T-helper 1 cell (primary cell): Measurements from ENCODE around the gene BATF3.

Experiments used
- DNase-seq, 5 donors: peaks; one replicate each; pipeline ENCODE4 v3.0.0-alpha.2; 2012 to 2020

BATF3 gene

DNA sequence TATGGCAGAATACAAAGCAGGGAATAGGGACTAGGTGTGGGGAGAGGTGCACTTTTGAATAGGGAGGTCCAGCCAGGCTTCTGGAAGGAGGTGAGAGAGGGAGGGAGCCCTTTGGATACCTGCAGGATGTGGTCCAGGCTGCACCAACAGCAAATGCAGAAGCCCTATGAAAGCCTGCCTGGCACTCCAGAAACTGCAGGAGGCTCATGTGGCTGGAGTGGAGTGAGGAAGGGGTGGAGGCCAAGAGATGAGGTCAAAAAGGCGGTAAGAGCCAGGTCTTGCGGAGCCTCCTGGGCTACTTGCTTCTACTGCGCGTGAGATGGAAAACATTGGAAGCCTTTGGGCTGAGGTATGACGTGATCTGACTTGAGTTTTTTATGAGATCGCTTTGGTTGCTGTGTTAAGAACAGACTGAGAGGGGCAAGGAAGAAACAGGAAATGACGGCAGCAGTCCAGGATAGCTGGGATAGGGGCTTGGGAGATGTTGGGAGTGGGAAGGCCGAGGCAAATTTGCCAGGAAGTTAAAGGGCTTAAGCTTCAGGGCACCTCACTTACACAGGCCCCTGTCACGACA is 4.4 kb upstream of the BATF3 start:
- no peak for DNase-seq

DNA sequence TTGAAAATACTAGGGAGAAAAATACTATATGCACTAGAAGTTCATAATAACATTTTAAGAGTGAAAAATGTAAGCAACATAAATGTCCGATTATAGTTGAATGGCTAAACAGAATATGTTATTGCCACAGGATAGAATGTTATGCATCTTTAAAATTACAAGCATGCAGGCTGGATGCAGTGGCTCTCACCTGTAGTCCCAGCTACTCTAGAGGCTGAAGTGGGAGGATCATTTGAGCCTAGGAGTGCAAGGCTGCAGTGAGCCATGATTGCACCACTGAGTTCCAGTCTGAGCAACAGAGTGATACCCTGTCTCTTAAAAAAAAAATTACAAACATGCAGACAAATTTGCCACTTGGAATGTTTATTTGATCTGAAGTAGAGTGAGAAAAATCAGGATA is 3.0 kb upstream of the BATF3 start:
- no peak for DNase-seq

DNA sequence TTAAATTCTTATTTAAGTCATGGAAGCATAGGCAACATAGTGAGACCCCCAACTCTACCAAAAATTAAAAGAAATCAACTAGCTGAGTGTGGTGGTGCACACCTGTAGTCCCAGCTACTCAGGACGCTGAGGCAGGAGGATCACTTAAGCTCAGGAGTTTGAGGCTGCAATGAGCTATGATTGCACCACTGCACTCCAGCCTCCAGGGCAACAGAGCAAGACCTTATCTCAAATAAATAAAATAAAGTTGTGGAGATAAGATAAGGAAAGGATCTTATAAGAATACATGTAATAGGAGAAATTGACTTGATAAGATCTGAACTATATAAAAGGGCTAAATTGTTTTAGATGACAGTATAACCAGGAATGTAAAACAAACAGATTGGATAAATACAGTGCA is 2.3 kb upstream of the BATF3 start:
- no peak for DNase-seq

DNA sequence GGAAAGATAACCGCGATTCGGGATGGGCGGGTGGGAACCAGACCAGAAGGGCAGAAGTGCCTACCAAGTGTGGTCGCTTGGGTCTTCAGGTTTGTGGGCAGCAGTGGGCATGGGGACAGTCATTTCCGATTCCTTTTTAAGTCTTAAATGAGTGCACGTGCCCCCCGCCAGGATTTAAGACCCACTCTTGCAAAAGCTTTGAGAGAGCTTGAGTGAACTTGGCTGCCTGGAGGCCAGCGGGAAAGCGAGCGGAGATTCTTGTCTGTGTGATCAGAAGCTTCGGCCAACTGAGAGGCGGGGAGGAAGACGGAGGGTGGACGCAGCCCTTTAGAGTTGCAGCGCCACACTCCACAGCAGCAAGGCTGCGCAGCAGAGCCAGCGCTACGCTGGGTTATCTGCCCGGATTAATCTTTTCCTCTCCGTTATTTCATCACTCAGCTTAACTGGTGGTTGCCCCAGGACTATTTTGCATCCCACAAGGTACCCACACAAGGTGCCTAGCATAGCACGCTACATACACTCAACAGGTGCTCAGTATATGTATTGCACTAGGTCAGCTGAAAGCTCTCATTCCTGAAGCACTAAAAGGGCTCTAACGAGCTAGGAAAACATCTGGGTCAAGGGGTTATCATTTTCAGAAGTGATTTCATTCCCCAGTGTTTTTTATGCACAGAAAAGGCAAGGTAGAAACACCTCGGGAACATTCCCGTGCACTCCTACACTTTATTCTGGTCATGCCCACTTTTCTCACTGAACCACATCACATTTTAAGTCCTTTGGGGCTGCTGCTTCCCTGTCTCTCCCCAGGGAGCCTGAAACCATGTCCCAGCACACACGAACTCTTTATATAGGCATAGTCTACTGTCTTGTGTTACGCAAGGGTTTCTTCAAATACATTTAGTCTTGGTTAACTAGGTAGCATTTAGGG is 1.5 kb upstream of the BATF3 start:
- DNase-seq: peak in 3 of 5 donors; percentile 3 to 47 (median 3)

DNA sequence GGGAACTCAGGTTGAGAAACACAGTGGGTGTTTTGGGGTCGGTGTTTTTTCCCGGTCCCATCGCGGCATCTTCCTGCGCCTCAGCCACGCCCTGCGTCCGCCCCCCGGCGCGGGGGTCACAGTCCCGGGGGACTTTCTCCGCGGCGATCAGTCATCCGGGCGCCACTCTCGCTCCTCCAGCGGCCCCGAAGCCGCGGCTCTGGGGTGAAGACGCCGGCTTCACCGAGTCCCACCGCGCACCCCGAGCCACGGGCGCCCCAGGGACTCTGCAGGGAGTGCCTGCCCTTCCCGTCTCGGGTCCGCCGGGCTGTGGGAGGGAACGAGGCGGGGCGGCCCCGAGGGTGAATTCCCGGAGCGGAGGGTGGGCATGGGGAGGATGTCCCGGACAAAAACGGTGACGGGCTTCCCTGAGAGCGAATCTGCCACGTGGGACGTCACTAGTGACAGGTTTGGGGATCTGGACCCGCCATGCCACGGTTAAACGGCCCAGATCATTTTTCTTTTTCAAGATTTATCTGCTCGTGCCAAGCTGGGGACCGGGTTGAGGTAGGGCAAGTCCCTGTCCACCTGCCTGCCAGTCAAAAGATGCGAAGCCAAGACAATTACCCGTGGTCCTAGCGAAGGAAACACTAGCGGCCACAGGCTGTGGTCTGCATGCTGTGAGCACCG is 717 bp upstream of the BATF3 start:
- DNase-seq: peak; percentile 32 to 57 (median 51)

DNA sequence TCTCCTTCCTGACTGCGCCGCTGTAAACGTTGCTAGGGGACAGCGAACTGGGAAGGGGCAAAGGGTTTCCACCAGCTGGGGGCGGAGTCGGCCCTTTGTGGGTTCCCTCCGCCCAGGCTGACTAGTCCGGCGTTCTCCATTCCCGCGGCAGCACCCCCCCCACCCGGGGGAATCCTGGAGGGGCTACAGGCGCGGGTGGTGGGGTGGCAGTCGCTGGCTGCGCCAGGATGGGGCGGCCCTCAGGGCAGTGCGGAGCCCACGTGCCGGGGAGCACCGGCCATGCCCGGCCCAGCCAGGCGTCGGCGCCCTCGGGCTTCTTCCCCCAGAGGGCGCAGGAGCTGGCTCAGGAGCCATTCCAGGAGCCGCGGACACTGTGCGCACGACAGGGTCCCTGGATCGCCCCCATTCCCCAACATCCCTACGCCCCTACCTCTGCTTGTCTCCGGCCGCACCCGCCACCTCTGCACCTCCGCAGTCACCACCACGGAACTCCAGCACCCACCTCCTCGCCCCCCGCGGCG is 476 bp downstream of the BATF3 start:
- DNase-seq: peak; percentile 16 to 75 (median 32)

DNA sequence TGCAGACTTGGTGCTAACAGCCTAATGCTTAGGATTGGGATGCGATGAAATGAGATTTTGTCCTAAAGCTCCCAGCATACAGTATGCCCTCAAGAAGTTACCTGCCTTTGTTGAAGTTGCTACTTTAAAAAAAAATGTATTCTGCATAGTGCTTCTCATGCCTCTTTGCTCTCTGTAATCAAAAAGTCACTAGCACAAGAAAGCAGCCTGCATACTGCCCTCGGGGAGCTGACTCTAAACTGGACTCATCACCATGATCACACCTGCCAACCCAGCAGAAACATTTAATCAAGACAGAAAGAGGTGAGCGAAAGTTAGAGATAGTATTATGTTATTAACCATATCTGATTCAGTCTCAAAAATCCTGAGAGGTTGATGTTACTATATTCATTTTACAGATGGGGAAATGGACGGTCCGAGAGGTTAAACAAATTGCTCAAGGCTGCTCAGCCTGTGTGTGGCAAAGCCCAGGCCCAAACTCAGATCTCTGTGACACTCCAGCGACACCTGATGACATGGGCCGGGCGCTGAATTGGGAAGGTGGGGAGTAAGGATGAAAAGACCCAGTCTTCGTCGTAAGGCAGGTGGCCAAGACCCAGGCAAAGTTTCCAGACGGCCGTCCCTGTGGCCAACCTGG is 1.1 kb downstream of the BATF3 start:
- DNase-seq: no peak

DNA sequence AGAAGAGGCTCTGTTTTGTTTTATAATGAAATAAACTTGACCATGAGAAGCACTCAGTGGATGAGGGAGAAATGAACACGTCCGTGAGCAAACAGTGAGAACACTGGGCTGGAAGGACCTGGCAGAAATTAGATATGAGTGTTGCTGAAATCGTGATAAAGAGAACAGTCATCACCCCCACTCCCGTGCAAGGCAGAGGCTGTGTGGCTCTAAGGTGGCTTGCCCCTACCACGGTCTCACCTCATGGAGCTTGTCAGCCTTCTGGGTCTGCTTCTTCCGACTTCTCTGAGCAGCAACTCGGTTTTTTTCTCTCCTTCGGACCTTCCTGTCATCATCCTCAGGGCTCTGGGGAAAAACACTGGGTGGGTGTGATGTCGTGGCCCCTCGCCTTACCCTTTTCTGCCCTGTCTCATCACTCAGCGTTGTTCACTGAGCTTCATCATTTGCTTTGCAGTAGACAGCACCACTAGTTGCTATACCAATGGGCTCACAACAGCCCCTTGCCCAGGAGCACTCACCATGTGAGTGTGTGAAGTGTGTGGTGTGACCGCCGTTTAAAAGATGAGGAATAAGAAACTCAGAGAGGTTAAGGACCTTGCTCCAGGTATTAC is 2.8 kb downstream of the BATF3 start:
- no peak for DNase-seq

DNA sequence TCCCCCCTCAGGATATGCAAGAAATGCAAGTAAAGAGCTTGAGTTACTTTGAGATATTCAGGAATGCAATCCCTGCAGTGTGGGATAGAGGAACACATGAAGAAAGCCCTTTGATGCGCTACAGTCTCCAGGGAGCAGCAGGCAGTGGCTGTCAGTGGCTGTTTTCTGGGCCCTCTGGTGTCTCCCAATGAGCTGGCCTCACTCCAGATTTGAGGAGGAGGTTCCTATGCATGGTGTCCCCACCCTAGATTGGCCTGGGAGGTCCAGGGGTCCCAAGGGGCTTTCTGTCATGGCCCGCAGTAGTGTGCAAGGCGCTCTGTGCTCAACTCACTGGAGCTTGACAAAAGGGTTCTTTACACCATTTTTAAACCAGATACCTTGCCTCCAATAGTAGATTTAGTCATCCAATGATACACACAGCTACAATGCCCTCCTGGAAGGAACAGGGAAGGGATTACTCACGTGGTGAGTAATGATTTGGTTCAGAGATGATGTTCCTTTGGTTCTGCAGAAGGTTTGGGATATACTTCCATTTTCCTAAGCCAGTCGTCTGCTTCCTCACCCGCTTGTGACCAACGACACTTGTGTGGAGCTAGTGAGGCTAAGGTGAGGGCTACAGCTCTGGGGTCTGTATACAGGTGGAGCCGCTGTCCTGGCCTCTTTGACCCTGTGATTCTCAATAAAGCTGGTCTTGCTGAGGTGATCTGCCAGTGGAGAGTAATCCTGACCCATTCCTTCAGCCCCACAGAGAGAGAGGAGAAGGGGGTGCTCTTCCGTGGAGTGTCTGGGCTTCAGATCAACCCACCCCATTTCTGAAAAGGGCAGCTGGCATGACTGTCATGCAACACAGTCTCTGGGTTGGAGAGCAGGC is 6.6 kb downstream of the BATF3 start:
- DNase-seq: no peak

DNA sequence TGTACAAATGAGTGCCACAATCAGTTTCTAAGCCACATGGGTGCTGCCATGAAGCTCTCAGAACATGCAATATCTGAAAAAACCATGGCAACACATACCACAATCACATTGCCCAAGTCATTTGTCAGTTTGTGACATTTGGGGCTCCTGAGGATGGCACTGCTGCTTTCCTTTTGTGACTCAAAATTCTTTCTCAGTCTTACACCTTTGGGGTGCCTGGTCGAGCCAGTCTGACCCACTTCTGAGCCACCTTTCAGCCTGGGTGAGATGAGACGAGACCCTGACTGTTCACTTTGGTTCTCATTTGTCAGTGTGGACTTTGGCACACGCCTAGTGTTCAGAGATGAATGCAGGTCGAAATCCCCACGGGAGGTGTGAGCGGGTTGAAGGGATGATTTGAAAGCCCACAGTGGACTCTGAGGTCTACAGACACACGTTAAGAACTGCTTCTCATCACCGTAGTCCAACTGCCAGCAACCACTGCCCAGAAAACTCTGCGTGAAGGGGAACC is 8.0 kb downstream of the BATF3 start:
- DNase-seq: peak in 1 of 5 donors; percentile 87

DNA sequence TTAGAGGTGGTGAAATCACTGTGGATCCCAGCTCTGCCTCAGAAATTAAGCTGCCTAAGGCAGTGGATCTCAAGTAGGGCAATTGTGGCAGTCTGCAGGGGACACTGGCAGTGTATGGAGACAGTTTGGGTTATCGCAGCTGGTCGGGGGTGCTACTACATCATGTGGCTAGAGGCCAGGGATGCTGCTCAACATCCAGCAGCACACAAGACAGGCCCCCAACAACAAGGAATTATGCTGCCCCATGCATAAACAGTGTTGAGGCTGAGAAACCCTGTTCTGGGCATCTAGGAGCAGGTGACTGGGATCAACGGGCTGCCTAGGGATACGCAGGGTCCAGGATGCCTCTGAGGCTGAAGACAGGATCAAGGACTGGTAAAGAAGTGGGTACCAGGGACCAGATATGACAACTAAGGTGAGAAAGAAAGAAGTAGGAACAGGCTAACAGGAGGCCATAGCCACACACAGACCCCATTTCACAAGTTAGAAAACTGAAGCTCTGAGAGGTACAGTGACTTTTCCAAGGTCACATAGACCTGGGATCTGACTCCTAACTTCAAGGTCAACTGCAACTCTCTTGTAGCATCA is 8.7 kb downstream of the BATF3 start:
- DNase-seq: no peak

DNA sequence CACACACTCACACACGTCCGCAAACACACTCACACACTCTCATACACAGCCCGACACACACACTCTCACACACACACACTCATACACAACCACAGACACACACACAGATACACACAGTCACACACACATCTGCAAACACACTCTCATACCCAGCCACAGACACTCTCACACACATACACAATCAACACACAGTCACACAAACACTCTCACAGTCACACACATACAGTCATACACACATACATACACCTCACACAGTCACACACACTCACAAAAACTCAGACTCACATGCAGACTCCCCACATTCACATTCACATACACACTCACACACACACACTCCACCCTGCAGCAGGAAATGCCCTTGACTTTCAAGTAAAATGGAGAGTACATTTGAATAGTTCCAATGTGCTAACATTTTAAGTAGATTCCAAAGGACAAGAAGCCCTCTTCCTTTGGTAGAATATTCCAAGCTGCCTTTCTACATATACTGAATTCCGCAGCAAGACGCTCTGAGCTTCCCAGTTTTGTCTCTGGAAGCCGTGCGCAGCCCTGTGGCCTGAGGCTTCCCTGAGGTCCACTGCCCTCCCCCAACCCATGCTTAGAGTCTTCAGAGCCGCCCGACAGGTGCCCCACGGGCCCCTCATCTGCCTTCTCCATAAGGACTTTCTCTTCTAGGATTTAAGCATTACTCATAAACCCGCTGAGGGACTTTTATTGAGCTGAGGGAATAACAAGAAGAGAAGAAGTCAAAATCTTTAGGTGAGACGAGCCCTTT is 9.7 kb downstream of the BATF3 start:
- no peak for DNase-seq

DNA sequence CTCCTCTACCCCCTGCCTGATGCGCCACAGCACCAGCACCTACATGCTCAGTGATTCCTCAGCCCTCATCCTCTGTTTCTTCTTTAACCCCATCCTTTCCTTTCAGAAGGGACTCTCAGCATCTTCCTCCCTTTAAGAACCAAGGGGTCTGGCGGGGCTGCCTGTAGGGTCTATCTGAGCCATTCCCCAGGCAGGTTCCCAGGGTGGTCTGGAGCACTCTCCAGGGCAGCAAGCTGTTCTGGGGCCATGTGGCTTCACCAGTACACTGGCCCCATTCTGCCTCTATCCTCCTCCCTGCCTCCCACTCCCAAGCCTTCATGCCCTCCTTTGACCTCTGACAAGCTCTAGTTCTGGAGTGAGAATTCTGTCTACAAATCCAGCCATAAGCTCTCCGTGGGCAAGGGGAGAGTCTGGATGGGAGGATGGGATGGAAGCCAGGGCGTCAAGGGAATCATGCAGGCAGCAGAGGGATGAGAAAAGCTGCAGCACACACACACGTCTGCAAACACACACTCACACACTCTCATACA is 10.4 kb downstream of the BATF3 start:
- DNase-seq: no peak

DNA sequence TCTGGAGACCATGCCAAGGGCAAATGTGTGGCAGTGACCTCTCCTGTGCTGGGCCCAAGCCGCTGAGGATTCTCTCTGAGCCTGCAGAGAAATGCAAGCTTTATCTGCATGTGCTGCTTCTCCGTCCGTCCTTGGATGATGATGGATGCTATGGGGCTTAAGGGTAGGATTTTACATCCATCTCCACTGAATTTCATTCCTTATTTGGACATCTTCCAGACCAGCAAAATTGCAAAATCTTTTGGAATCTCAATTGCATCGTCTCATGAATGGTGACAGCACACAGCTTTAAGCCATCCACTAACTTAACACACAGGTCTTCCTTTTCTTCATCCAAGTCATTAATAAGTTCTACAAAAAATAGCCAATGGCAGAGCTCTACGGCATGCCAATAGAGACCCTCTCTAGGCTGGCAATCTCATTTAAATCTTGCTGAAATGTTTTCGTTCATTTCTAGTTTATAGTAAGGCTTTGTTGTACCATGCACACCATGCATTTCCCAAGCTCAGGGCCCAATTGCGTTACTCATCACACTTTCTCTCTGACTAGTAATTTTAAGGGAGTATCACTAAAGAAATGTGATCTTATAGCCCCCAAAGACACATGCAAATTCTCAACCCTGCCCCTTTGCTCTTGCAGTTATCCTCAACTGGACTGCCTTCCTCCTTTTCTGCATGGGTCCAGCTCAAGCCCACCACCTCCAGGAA is 11.1 kb downstream of the BATF3 start:
- no peak for DNase-seq

DNA sequence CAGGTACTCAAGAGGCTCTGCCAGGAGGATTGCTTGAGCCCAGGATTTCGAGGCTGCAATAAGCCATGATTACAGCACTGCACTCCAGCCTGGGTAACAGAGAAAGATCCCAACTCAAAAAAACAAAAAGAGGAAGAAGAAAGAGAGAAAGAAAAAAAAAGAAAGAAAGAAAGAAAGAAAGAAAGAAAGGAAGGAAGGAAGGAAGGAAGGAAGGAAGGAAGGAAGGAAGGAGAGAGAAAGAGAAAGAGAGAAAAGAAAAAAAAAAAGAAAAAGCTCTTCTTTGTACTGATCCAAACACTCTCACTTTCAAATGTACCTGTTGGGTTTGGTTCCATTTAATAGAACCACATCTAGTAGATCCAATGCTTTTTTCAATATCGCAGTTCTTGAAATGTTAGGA is 11.8 kb downstream of the BATF3 start:
- no peak for DNase-seq

DNA sequence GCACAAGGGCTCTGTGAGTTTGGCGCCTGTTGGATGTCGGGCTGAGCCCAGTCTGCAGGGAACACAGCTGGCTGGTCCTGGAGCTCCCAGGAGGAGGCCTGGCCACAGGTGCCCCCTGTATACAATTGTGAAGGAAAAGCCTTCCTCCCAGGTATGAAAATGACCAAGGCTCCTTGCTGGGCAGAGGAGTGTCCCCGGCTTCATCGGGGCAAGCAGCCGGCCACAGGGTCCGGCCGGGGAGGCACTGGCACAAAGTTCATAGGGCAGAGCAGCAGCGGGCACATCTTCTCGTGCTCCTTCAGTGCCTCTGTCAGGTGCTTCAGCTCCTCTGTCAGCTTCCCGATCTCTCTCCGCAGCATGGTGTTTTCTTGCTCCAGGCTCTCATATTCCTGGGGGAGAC is 13.0 kb downstream of the BATF3 start:
- no peak for DNase-seq

DNA sequence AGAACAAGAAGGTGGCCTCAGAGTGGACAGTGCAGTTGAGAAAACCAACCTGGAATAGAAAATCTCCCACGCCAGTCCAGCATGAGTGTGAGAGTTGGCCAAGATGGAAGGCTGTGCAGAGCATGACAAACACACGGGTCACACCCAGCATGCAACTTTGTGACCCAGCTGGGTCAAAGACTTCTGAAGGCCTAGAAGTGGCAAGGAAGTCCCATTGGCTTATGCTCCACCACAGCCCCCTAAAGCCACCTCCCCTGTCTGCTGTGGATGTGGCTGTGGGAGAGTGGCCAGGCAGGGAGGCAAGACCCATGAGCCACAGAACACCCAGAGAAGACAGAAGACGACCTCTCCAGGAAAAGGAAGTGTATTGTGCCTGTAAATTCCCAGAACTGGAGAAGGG is 13.6 kb downstream of the BATF3 start:
- DNase-seq: no peak

DNA sequence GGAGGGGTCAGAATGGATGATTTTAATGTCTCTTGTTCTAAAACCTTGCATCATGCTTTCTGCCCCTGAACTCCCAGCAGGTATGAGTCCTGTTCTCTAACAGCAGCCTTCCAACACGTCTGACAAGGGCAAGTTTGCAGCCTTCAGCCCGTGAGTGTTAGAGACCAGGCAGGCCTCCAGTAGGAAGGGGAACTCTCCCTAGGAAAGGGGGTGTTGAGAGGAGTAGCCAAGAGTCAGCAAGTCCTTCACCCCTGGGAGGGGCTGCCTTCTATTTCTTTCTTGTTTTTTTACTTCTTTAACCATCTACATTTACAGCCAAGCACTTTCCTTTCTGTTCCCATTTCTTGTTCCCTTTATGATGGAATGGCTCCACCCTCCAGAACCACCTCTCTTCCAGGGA is 14.2 kb downstream of the BATF3 start:
- no peak for DNase-seq

DNA sequence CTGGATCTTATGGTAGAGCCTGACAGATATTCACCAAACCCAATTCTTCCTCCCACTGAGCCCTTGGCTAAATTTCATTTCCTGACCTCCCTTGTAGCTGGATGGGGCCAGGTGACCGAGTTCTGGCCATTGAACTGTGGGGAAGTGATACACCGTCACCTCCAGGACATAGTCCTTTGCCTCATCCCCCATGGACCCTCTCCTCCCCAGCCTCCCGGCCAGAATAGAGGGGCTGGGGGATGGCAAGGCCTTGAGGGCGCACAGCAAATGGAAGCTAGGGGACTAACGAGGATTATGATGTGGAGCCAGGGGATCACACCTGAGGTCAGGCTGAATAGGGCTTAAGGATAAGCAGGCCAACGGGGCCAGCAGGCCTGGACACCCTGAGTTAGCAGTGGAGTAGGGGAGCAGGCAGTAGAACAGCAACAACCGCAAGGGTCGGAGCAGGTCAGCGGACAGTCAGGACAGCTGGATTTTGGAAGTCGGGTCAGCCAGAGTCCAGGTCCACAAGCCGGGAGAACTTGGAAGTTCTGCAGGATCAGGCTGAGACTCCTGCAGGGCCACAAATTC is 15.0 kb downstream of the BATF3 start:
- no peak for DNase-seq
